Suppressor macrophage (primary cell): ENCODE data around the gene GPATCH2L.
A peak's percentile ranks its signal among the peaks of the same experiment; 100 is the strongest.

Experiments
- DNase-seq, 4 experiments: peaks; one replicate each; pipeline ENCODE4 v3.0.0-alpha.2; 2020 to 2022
- total RNA-seq, 17 experiments: gene quantifications; one replicate each; lab custom pipeline; 2026; ENCODE audit warnings: mixed read lengths in 6 of 17, inconsistent platforms in 3 of 17; lab: John Stamatoyannopoulos, UW

GPATCH2L gene
- total RNA-seq: 33.7 to 233 (median 128) reads per million in 17 experiments

DNA sequence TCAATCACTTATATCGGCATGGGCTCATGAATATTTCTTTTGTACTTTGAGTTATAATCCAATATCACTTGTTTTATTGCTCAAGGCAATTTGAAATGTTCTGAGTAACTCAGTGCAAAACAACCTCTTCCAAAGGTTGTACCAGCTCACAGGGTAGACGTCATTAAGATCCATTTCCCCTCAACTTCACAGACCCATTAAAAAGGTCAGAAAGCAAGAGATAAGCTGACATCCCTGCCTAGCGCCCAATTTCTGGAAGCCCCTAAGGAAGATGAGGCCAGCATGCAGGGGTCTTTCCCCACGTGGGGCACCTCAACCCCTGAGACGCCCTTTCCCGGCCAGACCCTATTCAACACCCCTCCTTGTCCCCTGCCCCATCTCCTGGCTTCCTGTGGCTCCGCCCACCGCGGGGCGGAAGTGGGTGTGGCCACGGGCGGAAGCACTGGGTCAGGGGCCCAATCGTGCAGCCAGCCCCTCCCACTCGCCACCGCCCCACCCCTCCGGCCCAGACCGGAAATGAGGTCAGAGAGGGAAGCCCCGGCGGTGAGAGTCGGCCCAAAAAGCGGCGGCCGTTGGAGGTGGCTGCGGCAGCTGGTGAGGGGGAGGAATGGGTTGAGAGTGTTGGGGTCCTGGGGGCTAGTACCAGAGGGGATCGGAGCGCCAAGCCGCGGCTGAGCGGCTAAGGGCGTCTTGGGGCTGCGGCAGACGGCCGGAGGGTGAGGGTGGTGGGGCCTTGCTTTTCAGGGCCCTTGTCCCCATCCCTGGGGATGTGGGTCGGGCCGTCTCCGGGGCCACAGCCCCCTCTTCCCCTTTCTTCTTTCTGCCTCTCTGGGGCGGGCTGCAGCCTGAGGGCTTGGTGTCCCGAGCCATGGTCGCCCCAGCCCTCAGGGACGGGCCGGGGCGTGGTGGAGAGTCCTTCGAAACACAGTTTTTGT is at the start of gene GPATCH2L:
GPATCH2L (plus strand) TSS at position 525 of the 935 bp plus-strand sequence. CDS start 2,442 bp downstream, outside the sequence.
- DNase-seq: peak; percentile 94 to 97 (median 96)

DNA sequence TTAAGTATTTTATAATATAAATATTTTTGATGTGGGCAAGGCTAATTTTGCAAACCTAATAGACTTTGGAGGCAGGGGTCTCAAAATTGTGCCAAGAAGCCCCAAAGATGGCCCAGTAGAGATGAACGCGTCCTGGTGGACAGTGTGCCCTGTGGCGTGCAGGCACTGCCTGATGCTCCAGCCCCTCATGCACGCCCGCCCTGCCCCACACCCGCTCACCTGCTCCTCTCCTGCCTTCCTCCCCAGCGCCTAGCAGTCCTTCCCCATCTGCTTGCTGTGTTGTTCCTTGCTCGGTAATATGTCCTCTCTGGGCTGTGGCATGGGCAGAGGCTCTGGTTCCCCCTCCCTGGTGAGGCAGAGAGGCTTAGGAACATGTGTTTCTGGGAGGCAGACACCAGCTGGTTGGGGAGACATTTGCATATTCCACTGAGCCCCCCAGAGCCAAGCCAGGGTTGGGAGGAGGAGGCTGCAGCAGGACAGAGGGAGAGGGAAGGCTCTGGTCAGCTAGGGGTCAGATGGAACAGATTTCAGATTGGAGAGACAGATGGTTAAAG is 46.8 kb upstream of the GPATCH2L start:
- DNase-seq: no peak

- no peak for DNase-seq
Observed at GRCh38 chr14:76106188-76106587, 45.5 kb upstream of the GPATCH2L start.

- DNase-seq: no peak
Observed at GRCh38 chr14:76109087-76109880, 42.4 kb upstream of the GPATCH2L start.

DNA sequence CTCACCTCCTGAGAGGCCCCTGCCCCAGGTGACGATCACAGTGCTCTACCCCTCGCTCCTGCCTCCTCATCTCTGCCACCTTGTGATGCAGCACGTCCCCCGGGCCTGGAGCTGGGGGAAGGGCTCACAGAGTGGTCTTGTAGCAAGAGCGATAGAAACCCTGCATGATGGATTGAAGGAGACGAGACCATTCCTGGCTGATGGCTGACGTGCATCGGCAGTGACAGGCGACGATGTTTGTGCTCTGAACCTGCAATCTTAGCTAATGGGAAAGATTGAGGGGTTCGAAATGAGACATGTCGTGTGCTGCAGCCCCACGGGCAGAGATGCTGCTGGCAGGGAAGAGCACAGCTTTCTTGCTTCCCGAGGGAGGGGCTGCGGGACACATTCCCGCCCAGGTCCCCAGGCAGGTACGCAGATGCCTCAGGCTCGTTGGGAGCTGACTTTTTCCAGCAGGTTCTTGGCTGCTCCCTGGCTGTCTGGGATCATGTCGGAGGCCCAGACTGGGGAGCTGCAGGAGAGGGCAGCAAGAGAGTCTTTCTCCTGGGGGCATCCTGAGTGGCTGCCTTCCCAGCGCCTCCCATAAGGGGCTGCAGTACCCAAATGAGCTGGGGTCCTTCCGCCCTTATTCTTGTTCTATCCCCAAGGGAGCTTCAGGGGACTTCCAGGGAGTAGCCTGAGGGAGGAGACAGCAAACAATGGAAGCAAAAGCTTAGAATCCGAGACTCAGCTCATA is 38.7 kb upstream of the GPATCH2L start:
- DNase-seq: no peak

DNA sequence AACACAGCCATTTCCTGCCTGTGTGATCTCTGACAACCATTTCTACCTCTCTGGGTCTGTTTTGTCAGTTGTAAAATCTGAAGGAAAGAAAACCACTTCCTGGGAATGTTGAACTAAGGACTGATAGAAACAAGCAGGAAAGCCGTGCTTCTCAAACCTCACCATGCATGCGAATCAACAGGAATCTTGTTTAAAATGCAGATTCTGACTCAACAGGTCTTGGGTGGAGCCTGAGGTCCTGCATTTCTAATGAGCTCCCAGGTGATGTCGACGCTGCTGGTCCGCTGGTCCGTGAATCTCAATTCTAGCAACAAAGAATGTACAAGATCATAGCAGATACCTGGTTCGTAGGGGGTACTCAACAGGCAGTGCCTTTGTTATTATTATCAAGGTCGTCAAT is 38.0 kb upstream of the GPATCH2L start:
- no peak for DNase-seq

GRCh38 chr14:76115010-76115422 is 36.7 kb upstream of the GPATCH2L start:
- peak; percentile 39 to 67 (median 58) for DNase-seq

DNA sequence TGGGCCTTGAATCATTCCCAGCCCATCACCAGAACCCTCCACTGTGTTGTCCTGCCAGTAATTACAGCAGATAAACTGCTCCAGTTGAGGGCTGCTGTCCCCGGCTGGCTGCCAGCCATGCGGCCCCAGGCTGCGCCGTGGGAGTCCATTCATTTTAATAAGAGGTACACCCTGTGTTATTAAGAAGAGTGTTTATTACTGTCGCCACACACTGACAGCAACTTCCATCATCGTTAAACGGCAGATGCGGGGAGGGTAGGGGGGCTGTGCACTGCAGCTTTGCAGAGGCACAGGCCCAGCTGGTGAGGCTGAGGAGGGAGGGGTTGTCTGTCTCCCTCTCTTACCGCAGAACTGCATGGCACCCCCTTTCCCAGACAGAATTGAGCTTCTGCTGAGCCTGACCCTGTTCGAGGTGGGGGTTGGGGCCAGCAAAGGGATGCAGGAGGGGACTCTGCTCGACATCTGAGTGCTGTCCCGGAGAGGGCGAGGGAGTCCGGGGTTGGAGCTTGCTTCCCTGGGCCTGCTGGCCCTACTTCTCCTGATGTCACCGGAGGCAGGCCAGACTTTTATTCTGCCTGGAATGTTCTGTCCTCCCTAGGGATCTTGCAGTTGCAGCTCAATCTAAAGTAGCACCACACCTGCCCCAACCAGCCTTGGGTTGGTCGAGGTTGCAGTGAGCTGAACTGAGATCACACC is 33.8 kb upstream of the GPATCH2L start:
- no peak for DNase-seq

GRCh38 chr14:76118594-76118993 is 33.1 kb upstream of the GPATCH2L start:
- DNase-seq: no peak

- DNase-seq: peak in 3 of 4 experiments; percentile 9 to 24 (median 23)
Observed at GRCh38 chr14:76121089-76121748, 30.5 kb upstream of the GPATCH2L start.

- peak; percentile 13 to 57 (median 46) for DNase-seq
Observed at GRCh38 chr14:76123426-76124225, 28.1 kb upstream of the GPATCH2L start.

DNA sequence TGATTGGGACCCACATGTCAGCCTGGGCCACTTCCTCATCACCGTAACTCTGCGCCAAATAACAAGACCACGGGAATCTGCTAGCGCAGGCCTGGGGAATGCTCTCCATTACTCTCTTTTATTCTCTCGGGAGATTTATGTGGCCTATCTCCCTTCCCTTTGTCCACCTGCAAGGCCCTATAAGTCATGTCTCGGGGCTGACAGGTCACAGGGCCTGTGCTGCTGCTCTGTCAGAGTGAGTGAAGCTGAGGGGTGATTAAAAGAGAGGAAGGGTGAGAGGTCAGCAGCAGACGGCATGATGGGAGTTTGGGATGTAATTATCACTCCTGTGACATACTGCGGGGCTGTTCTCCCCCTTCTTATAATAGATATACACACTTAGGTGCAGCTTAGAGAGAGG is 26.2 kb upstream of the GPATCH2L start:
- no peak for DNase-seq

- DNase-seq: peak; percentile 44 to 81 (median 69)
Observed at GRCh38 chr14:76126076-76126475, 25.6 kb upstream of the GPATCH2L start.

DNA sequence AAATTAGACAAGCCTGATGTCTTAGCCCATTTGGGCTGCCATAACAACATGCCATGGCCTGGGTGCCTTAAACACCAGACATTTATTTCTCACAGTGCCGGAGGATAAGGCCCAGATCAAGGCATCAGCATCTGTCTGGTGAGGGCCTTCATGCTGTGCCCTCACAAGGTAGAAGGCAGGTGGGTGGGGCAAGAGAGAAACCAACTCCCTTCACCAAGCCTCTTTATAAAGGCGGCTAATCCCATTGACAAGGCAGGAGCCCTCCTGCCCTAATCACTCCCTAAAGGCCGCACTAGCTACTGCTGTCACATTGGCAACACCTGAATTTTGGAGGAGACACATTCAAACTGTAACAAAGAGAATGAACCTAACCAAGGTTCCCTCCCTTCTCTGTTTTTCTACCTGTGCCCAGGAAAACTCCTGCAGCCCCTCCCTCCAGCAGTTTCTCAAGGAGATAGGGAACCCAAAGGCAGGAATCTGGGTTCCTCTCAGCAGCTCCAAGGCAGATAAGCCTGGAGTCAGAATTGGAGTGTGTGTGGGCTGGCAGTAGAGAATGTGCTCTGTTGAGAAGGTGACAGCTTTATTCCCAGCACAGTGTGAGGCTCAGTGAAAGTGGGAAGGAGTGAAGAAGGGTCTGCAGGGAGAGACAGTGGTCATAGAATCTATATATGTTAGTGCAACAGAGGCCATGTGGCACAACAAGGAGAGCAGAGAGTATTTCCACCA is 21.7 kb upstream of the GPATCH2L start:
- no peak for DNase-seq

DNA sequence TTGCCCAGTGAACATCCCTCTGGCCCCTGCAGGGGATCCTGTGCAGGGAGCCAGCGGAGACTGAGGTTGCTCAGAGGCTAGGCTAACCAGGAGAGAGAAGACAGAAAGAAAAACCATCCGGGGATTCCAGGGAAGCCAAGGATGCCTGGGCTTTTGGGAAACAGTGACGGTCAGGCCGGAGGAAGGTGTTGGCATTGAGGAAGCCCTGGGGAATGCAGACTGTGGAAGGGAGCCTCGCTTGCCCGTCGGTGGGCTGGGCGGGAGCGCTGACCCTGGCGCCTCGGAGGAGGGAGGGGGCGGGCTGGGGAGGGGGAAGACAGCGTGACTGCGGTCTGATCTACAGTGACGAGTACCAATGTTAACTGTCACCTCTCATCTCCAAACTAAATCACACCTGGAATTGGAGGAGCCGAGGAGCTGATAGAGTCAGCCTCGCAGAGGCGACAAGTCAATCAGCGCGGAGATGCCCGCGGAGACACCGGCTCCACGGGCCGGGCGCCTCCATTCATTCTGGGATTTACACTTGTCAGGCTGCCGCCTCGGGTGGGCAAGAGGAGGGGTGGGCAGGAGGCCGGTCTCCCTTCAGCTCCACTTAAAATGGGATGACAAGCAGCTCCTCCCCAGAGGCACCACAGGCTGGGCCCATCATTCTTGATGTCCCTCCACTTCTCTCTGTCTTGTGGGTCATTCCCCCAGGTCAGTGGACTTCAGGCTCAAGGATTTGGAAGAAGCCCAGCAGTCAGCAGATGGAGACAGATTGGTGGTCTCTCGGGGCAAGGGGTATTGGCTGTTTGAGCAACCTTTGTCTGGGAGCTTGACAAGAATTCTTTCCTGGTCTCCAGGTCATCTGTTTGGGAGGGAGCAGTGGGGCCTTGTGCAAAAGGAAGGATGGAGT is 20.4 kb upstream of the GPATCH2L start:
- DNase-seq: no peak

DNA sequence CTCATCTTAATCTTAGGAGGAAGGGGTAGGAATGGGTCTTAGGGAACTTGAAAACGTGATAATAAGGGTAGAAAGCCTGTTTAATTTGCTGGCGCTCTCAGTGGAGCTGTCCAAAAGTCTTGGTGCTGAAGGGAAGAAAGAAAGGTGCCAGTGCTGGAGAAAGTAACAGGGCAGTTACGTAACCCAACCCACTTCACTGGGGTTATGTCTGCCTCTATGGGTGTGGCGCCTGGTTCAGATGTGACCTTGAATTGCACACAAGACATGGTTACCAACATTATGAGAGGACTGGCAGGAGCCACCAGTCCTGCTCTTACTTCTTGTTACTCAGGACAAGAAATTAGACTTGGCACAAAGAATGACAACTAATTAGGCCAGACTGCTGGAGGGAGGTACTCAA is 18.6 kb upstream of the GPATCH2L start:
- DNase-seq: peak in 3 of 4 experiments; percentile 15 to 39 (median 35)

DNA sequence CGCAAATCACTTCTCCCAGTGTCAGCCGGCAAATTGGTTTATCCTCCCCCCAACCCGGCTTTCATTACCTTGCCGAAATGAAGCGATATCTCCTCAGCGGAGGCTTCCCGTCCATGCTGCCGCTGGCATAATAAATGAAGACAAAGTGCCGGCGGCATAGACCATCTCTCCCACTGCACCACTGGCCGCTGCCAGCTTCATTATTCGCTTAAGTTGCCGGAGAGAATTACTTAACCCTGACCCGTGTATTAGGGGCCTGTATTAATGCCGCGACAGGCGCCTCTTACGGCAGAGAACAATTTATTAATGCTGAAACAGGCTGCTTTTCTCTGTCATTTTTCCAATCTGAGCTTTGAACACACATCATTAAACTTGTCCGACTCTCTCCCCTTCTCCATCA is 17.5 kb upstream of the GPATCH2L start:
- no peak for DNase-seq

DNA sequence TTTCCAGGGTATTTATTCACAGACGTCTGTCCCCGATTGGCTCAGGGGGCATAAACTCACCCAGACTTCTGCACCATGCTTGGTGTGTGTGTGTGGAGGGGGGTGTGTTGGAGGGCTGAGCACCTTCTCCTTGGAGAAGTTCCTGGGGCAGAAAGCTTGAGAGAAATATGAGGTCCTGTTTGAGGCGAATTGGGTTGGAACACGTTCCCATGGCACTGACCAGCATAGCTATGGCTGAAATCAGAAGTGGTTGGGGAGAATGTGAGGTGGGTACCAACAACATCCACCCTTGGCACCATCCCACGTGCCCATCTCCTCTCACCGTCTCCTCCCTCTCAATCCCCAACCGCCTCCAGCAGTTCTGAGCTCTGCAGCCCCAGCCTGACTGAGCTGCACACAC is 16.0 kb upstream of the GPATCH2L start:
- no peak for DNase-seq
